ENCODE measurements around the gene PLXNA4. TPM values are rescaled to one million over a fixed set of nuclear protein-coding genes. Genes with fewer than 3 reads are reported as not detected.

Gene PLXNA4
- total and polyA plus RNA-seq, 2 donors (not counting 1 experiment from before 2014, with no cell fraction given): not detected

GRCh38 chr7:132291481-132291880, 284.8 kb downstream of the PLXNA4 start:
- no peaks in the 10 kb centered on the region for H3K9me3 Mint-ChIP-seq (ENCODE audit: insufficient read depth)
- CTCF ChIA-PET: no interaction called here

GRCh38 chr7:132290021-132290420, 286.2 kb downstream of the PLXNA4 start:
- H4K20me1 ChIP-seq (ENCODE audit: control insufficient read depth, insufficient read depth, low read length, poor library complexity, severe bottlenecking): no peaks in the 10 kb centered on the region
- no peak overlapping the region for H3K9ac ChIP-seq (ENCODE audit: low read length)
- no peak for ATAC-seq (ENCODE audit: low read depth)
- no peak overlapping the region for H3K27ac ChIP-seq (ENCODE audit: low read length in 2 of 2)
- intact Hi-C loops (cut with micrococcal nuclease): no loop called here
- H3K4me1 ChIP-seq (ENCODE audit: control insufficient read depth in 2 of 2, insufficient read depth in 2 of 2, low read length in 2 of 2): no peaks in the 10 kb centered on the region
- POLR2A ChIA-PET: no interaction called here
- CTCF ChIA-PET: no interaction called here
- Mint-ChIP-seq H3K27me3 (peaks cover 13% of the 10 kb centered on the region), H3K4me3 (no peak overlapping the region), H3K4me1 (no peaks in the 10 kb centered on the region), H3K9me3 (ENCODE audit: insufficient read depth) (no peaks in the 10 kb centered on the region), H3K27ac (no peak overlapping the region)
- H3K36me3 ChIP-seq (replicated peaks in 1 of 2; ENCODE audit: control extremely low read depth in 1 of 2, control insufficient read depth in 1 of 2, extremely low read depth in 1 of 2, insufficient read depth in 2 of 2, low read length in 1 of 2): no peaks in the 10 kb centered on the region
- TF ChIP-seq EZH2 (IDR thresholded peaks at IDR 0.05; ENCODE audit: borderline replicate concordance, insufficient read depth, low read depth, low read length, poor library complexity, severe bottlenecking) (no peak), CTCF (IDR thresholded peaks at IDR 0.05) (no peak)
- peaks cover 0 to 4% (median 0%) of the 10 kb centered on the region in 3 donors for H3K9me3 ChIP-seq (ENCODE audit: control extremely low read depth in 1 of 3, control insufficient read depth in 2 of 3, insufficient read depth in 1 of 3, low read length in 2 of 3)
- DNase-seq: no peak
- no peak overlapping the region for H3K4me3 ChIP-seq (ENCODE audit: control extremely low read depth in 1 of 5, extremely low read depth in 1 of 5, insufficient read depth in 1 of 5, low read depth in 2 of 5, low read length in 4 of 5)
- H3K4me2 ChIP-seq (replicated peaks; ENCODE audit: low read depth, low read length, poor library complexity, severe bottlenecking): no peak overlapping the region
- no peaks in the 10 kb centered on the region for H3K79me2 ChIP-seq (ENCODE audit: control insufficient read depth, insufficient read depth, low read length)
- no peak overlapping the region for H2AFZ ChIP-seq (ENCODE audit: insufficient read depth, low read depth, low read length, poor library complexity, severe bottlenecking)
- 89% methylated on average over 4 of the region's 5 CpGs for WGBS (ENCODE audit: insufficient coverage)
- no peaks in the 10 kb centered on the region for H3K27me3 ChIP-seq (replicated peaks in 1 of 4; ENCODE audit: control extremely low read depth in 1 of 4, control insufficient read depth in 3 of 4, insufficient read depth in 4 of 4, low read length in 3 of 4)

More at GRCh38 chr7:132291481-132291880, 284.8 kb downstream of the PLXNA4 start:
- no peaks in the 10 kb centered on the region for H3K4me1 Mint-ChIP-seq
- Histone ChIP-seq H3K4me1 (ENCODE audit: control insufficient read depth in 2 of 2, insufficient read depth in 2 of 2, low read length in 2 of 2) (no peaks in the 10 kb centered on the region), H3K4me2 (replicated peaks; ENCODE audit: low read depth, low read length, poor library complexity, severe bottlenecking) (no peak overlapping the region), H3K36me3 (replicated peaks in 1 of 2; ENCODE audit: control extremely low read depth in 1 of 2, control insufficient read depth in 1 of 2, extremely low read depth in 1 of 2, insufficient read depth in 2 of 2, low read length in 1 of 2) (no peaks in the 10 kb centered on the region), H3K9me3 (ENCODE audit: control extremely low read depth in 1 of 3, control insufficient read depth in 2 of 3, insufficient read depth in 1 of 3, low read length in 2 of 3) (peaks cover 0 to 4% (median 0%) of the 10 kb centered on the region in 3 donors), H3K79me2 (ENCODE audit: control insufficient read depth, insufficient read depth, low read length) (no peaks in the 10 kb centered on the region), H3K4me3 (ENCODE audit: control extremely low read depth in 1 of 5, extremely low read depth in 1 of 5, insufficient read depth in 1 of 5, low read depth in 2 of 5, low read length in 4 of 5) (no peak overlapping the region), H3K27ac (ENCODE audit: low read length in 2 of 2) (no peak overlapping the region), H4K20me1 (ENCODE audit: control insufficient read depth, insufficient read depth, low read length, poor library complexity, severe bottlenecking) (no peaks in the 10 kb centered on the region), H2AFZ (ENCODE audit: insufficient read depth, low read depth, low read length, poor library complexity, severe bottlenecking) (no peak overlapping the region), H3K9ac (ENCODE audit: low read length) (no peak overlapping the region), H3K27me3 (replicated peaks in 1 of 4; ENCODE audit: control extremely low read depth in 1 of 4, control insufficient read depth in 3 of 4, insufficient read depth in 4 of 4, low read length in 3 of 4) (no peaks in the 10 kb centered on the region)
- no peak overlapping the region for H3K27ac Mint-ChIP-seq
- whole genome bisulfite sequencing (ENCODE audit: insufficient coverage): 100% methylated on average over 1 of the region's 1 CpG
- intact Hi-C loops (cut with micrococcal nuclease): no loop called here
- peaks cover 13% of the 10 kb centered on the region for H3K27me3 Mint-ChIP-seq
- DNase-seq: no peak
- no peak for ATAC-seq (ENCODE audit: low read depth)
- H3K4me3 Mint-ChIP-seq: no peak overlapping the region
- TF ChIP-seq CTCF (IDR thresholded peaks at IDR 0.05): no peak
- POLR2A ChIA-PET: no interaction called here

Data from B cell (primary cell).